Gastrocnemius medialis (tissue), 4 donors: ENCODE results near the gene TMED1.

Experiments
- POLR2A ChIP-seq, 2 donors: fragments of 450-650 bp; IDR thresholded peaks; one replicate each; pipeline ENCODE4 v1.6.1; 2017; ENCODE audit warnings: antibody characterized with exemption in 2 of 2, mild to moderate bottlenecking in 2 of 2, moderate library complexity in 2 of 2
- TF ChIP-seq, protein P1 (sequence below), 5 experiments: fragments of 450-650 bp in 3 of 5; fragments of 200-600 bp in 2 of 5; sonication (generic) in 2 of 5; IDR thresholded peaks in 4 of 5; conservative IDR thresholded peaks in 1 of 5; 1 replicate in 4 of 5; 2 replicates in 1 of 5; pipeline ENCODE4 v1.5.1; 2016 to 2019; ENCODE audit warnings: antibody characterized with exemption in 5 of 5, mild to moderate bottlenecking in 3 of 5, moderate library complexity in 3 of 5

DNA sequence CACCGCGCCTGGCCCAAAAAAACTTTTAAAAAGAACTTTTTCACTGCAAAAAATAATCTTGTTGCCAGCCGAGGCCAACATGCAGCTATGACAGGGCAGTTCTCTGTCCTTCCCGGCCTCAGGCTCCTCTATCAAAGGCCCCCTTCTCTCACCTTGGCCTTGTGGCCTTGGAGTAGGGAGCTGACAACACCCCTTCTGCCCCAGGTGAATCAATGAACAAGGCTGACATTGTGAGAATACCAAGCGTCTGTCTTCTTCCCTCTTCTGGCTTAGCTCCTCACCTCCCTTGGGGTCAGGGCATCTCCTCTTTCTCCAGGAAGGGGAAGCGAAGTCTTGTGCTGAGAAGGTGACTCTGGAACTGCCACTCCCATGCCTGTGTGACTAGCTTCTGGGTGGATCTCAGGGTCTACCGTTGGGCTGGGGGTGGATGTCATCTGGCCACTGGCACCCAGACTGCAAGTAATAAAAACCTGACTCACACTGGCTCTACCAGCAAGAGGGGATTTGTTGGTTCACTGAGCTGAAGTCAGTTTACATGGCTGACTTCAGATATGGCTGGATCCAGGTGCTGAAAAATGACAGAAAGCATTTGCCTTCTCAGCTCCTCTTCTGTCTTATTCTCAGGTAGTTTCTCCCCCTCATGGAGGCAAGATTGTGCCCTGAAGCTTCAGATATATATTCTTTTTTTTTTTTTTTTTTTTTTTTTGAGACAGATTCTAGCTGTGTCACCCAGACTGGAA lies 18.5 kb upstream of the TMED1 start:
- TF ChIP-seq, protein P1, sequence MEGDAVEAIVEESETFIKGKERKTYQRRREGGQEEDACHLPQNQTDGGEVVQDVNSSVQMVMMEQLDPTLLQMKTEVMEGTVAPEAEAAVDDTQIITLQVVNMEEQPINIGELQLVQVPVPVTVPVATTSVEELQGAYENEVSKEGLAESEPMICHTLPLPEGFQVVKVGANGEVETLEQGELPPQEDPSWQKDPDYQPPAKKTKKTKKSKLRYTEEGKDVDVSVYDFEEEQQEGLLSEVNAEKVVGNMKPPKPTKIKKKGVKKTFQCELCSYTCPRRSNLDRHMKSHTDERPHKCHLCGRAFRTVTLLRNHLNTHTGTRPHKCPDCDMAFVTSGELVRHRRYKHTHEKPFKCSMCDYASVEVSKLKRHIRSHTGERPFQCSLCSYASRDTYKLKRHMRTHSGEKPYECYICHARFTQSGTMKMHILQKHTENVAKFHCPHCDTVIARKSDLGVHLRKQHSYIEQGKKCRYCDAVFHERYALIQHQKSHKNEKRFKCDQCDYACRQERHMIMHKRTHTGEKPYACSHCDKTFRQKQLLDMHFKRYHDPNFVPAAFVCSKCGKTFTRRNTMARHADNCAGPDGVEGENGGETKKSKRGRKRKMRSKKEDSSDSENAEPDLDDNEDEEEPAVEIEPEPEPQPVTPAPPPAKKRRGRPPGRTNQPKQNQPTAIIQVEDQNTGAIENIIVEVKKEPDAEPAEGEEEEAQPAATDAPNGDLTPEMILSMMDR (IDR thresholded peaks at IDR 0.05 in 4 of 5, conservative IDR thresholded peaks at IDR 0.05 in 1 of 5) = no peak
- TF ChIP-seq POLR2A (IDR thresholded peaks at IDR 0.05) = no peak
